ENCODE results near the gene NDUFA1.
"Not testable (repeated sequence)": the region's sequence is repeated elsewhere in the genome, so short reads cannot be mapped to it uniquely, and the experiment has no call there.

Gene NDUFA1
- total RNA-seq: 44.8 to 52.3 reads per million in 2 donors

GRCh38 chrX:119871599-119872395 is at the start of gene NDUFA1, which contains the start of gene RNF113A:
TSS of gene NDUFA1 (plus strand) at chrX:119871832. CDS start at chrX:119871912, 80 bp downstream.
TSS of gene RNF113A (minus strand) at chrX:119871733. CDS start at chrX:119871613, 120 bp downstream.
- DNase-seq: peak; percentile 78

- not testable (repeated sequence) for DNase-seq
Measured at GRCh38 chrX:119824221-119824620, 47.4 kb upstream of the NDUFA1 start.

DNA sequence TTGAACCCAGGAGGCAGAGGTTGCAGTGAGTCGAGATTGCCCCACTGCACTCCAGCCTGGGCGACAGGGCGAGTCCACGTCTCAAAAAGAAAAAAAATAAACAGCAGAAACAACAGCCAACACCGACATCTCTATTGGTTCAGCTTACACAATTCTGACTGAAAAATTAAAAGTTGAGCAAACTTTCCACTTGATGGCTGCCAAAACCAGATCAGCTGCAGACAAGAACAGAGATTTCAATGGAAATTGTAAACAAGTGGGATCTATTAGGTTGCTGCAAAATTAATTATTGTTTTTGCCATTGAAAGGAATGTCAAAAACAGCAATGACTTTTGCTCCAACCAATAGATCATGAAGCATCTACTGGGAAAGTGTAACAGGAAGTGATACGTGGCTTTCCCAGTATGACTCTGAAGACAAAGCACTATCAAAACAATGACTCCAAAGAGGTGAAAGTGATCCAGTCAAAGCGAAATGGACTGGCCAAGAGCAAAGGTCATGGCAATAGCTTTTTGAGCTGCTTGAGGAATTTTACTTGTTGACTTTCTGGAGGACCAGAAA is 45.2 kb upstream of the NDUFA1 start:
- no peak for DNase-seq

GRCh38 chrX:119828446-119828845 is 43.2 kb upstream of the NDUFA1 start:
- DNase-seq: no peak

DNA sequence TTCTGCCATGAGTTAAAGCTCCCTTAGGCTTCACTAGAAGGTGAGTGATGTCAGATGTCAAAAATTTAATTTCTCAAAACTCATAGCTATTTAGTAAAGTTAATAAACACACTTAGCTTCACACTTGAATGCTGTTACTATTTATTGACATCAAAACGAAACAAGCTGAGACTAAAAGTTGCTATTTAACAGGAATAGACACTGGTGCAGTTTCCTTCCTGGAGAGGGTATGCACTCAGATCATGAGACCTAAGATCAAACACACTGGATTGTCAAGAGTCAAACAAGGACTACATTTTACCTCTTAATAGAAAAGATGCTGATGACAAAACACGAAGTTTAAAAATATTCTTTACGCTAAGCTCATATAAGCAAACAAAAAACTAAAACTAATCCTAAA is 37.7 kb upstream of the NDUFA1 start:
- no peak for DNase-seq

GRCh38 chrX:119852382-119853353 is 19.0 kb upstream of the NDUFA1 start, which contains the start of gene UPF3B:
TSS of gene UPF3B (minus strand) at chrX:119852963. CDS start at chrX:119852928, 35 bp downstream.
- DNase-seq: peak; percentile 76

DNA sequence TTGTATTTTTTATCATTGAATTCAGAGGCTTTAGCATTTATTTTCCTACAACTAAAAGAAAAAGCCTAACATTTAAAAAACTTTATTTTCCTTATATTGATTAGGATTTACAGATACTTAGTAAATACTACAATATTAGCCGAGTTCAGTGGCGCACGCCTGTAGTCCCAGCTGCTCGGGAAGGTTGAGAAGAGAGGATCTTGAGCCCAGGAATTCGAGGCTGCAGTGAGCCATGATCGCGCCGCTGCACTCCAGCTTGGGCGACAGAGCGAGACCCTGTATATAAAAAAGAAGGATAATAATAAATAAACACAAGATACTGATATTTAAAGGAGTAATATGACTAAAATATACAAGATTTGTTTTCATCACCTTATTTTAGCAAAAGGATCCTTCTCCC is 18.2 kb upstream of the NDUFA1 start:
- no peak for DNase-seq

GRCh38 chrX:119870626-119871131 is 953 bp upstream of the NDUFA1 start:
- no peak for DNase-seq

DNA sequence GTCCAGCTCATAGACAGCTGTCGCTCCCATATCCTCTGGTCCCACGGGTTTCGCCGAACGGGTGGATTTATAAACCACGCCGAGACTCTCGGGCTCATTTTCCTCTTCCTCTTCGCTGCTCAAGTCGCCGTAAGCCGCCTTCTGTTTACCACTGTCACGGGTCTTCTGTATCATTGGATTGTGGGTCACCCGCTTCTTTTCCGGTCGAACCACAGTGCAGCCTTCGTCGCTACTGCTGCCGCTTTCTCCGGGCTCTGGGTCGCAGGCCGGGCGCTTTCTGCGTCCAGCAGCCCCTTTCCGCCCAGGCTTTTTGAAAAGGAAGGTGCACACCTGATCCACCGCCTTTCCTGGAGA is 410 bp upstream of the NDUFA1 start:
- no peak for DNase-seq

DNA sequence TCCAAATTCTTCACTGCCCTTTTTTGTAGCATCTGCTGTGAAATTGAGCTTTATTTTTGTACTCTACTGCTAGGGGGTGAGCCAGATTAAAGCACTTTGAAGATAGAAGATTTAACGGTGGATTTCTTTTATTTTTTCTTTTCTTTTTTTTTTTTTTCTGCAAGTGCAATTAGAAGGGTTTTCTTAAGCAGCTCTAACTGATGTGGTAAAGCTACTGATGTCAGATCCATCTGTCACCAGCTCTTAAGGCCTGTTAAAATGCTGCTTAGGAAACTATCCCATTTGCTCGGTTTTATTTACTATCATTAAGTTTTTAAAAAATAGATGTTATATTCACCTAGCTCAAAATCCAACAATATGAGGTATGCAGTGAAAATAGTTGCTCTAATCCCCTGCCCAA is 7.1 kb downstream of the NDUFA1 start:
- no peak for DNase-seq

- DNase-seq: no peak
Measured at GRCh38 chrX:119880076-119880475, 8.4 kb downstream of the NDUFA1 start.

GRCh38 chrX:119880552-119881437 is 9.2 kb downstream of the NDUFA1 start:
- no peak for DNase-seq

DNA sequence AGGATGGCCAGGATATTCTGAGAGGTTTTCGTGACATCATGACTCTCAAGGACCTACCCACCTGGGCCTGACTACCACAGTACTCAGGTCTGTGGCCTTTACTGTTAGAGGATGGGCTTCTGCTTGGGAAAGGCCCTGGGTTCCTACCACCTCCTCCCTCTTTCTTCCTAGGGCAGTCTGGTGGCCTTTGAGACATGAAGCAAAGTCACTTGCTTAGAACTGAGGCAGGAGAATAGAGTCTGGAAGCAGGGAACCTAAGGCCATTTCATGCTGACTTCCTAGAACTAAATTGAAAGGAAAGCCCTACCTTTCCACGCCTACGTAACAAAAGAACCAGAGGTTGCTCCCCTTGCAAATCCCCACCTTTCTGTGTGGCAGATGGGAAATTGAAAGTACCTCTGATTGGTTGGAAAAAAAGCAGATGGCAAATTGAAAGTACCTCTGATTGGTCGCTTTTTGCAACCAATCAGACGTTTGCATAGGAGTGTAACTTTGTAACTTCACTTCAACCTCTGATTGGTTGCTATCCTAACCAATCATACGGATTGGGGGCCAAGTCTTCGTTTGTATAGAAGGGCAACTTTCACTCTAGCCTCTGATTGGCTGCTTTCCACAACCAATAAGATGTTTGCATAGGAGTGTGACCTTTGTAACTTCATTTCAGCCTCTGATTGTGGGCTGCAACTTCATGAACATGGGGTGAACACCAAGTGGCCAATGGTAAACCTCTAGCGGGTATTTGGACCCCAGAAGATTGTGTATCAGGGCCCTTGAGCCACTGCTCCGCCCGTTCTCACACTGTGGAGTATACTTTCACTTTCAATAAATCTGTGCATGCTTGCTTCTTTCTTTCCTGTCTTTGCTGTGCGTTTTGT is 14.2 kb downstream of the NDUFA1 start:
- no peak for DNase-seq

GRCh38 chrX:119887721-119888425 is 16.2 kb downstream of the NDUFA1 start:
- DNase-seq: peak; percentile 17

GRCh38 chrX:119890626-119891025 is 19.0 kb downstream of the NDUFA1 start:
- DNase-seq: peak; percentile 11

- not testable (repeated sequence) for DNase-seq
Measured at GRCh38 chrX:119891961-119892692, 20.5 kb downstream of the NDUFA1 start.

GRCh38 chrX:119895843-119896326 is 24.3 kb downstream of the NDUFA1 start, which contains the start of gene AKAP14:
TSS of gene AKAP14 (plus strand) at chrX:119895893. CDS start at chrX:119903224, 7,331 bp downstream.
- DNase-seq: no peak

- no peak for DNase-seq
Measured at GRCh38 chrX:119899125-119899524, 27.5 kb downstream of the NDUFA1 start.

DNA sequence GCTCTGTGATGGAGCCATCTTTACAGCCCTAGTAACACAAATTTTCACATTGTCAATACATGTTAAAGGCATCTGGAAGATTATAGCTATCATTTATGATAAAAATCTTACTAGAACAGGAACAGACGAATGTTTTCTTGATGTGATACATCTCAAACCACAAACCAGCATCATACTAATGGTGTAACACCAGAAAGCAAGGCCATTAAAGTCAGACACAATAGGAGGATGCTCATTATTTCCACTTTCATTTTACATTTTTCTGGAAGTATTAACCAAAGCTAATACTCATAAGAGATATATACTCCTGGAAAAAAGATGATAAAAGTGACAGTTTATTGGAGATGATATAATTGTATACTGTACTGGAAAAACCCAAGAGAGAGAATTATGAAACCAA is 29.3 kb downstream of the NDUFA1 start:
- DNase-seq: no peak

All from activated gamma-delta T cell (primary cell).